A673 (cell line): Measurements from ENCODE around the gene CDY2B.
"Not testable (repeated sequence)": the region's sequence is repeated elsewhere in the genome, so short reads cannot be mapped to it uniquely, and the experiment has no call there.

Source experiments
- EZH2 ChIP-seq: fragments of 200-600 bp; sonication (generic); IDR thresholded peaks from 2 replicates; pipeline ENCODE4 v1.6.1; 2017; ENCODE audit warnings: borderline replicate concordance, low read depth, mild to moderate bottlenecking, mixed read lengths, antibody characterized with exemption, low read length; ENCODE audit not compliant: poor library complexity, severe bottlenecking
- TF ChIP-seq, protein P1 (sequence below): fragments of 300-800, 200-600 bp; sonication (generic); conservative IDR thresholded peaks from 2 replicates; pipeline ENCODE4 v1.5.1; 2017; ENCODE audit warnings: low read depth, mild to moderate bottlenecking, antibody characterized with exemption, low read length, moderate library complexity, mixed read lengths

DNA sequence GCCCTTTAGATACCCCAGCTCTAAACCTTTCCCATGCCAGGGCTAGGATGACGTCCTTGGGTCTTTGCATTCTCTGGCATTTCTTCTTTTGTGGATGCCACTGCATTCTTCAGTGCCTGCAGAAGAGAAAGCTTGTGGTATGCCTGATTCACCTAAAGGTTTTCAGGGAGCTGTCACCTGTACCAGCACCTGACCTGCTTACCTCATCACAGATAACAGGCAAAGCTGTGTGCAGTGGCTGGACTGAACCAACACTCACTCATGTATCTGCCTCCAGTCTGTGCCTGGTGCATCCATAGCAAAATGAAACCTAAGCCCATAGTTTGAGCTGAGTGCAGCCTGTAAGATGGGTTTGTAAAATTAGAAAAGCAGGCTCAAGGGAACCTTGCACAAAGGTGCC is 3.3 kb downstream of the CDY2B start:
- TF ChIP-seq, protein P1, sequence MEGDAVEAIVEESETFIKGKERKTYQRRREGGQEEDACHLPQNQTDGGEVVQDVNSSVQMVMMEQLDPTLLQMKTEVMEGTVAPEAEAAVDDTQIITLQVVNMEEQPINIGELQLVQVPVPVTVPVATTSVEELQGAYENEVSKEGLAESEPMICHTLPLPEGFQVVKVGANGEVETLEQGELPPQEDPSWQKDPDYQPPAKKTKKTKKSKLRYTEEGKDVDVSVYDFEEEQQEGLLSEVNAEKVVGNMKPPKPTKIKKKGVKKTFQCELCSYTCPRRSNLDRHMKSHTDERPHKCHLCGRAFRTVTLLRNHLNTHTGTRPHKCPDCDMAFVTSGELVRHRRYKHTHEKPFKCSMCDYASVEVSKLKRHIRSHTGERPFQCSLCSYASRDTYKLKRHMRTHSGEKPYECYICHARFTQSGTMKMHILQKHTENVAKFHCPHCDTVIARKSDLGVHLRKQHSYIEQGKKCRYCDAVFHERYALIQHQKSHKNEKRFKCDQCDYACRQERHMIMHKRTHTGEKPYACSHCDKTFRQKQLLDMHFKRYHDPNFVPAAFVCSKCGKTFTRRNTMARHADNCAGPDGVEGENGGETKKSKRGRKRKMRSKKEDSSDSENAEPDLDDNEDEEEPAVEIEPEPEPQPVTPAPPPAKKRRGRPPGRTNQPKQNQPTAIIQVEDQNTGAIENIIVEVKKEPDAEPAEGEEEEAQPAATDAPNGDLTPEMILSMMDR: not testable (repeated sequence)
- not testable (repeated sequence) for TF ChIP-seq EZH2
